ENCODE data around the gene OTX2.

- no peak for TF ChIP-seq GATA2 (IDR thresholded peaks at IDR 0.05; ENCODE audit: low read depth, low read length)
- TF ChIP-seq GATA3 (IDR thresholded peaks at IDR 0.05; ENCODE audit: low read depth, low read length): no peak
These were observed 3.5 kb downstream of the OTX2 start for GRCh38 chr14:56806760-56807159.
